GM12878 (cell line): ENCODE measurements around the gene GNAT3. TPM values are rescaled to one million over a fixed set of nuclear protein-coding genes. Genes with fewer than 3 reads are reported as not detected.

Experiments used
- ATAC-seq: fragments of 200-7000 bp; cut with Tn5 transposase; 3 replicates; pipeline ENCODE4 v1.9.1; 2020; ENCODE audit warnings: mild to moderate bottlenecking, moderate library complexity
- BruUV-seq: library from RNA; stranded (reverse); fragments of 400-500 nt; replicated peaks from 2 replicates; lab custom pipeline; 2021; lab: Mats Ljungman, UMichigan
- CTCF ChIA-PET: fragments of 300-600 bp; sonication (Branson Sonifier 250); formaldehyde crosslinking; extraction: SDS; loops from one replicate; lab custom pipeline; 2021; ENCODE audit warnings: inconsistent platforms; lab: Yijun Ruan, JAX
- POLR2A ChIA-PET: fragments of 350-600 bp; formaldehyde crosslinking; extraction: SDS; loops from one replicate; lab custom pipeline; 2021; ENCODE audit warnings: inconsistent platforms; lab: Charles Lee
- RAD21 ChIA-PET: fragments of 300-600 bp; sonication (Branson Sonifier 250); formaldehyde crosslinking; loops from one replicate; lab custom pipeline; 2023; ENCODE audit warnings: antibody characterized with exemption; ENCODE audit not compliant: unreplicated experiment; lab: Charles Lee
- SMC1A ChIA-PET: fragments of 300-600 bp; sonication (Branson Sonifier 250); formaldehyde crosslinking; loops from one replicate; lab custom pipeline; 2023; ENCODE audit not compliant: unreplicated experiment, uncharacterized antibody; lab: Charles Lee
- DNase-seq: peaks from one replicate; pipeline ENCODE4 v3.0.0-alpha.2; 2011; ENCODE audit warnings: low read depth, low spot score
- FAIRE-seq: peaks from 3 replicates; lab custom pipeline; 2011; peaks lifted over from hg19 to GRCh38; lab: Jason Lieb, UNC
- H2AFZ ChIP-seq: 2 replicates; pipeline ENCODE4 v1.6.0; 2011; ENCODE audit warnings: low read depth, low read length, control low read depth; ENCODE audit not compliant: control insufficient read depth
- H3K27ac ChIP-seq: 2 replicates; pipeline ENCODE4 v1.5.1; 2011; ENCODE audit warnings: control low read depth; ENCODE audit not compliant: control insufficient read depth, insufficient read depth
- H3K27me3 ChIP-seq, 2 experiments: replicated peaks in 1 of 2; 2 replicates each; pipeline versions ENCODE4 v1.6.0 to v1.6.1; 2011; ENCODE audit warnings: low read length in 1 of 2; ENCODE audit not compliant: control insufficient read depth in 2 of 2, insufficient read depth in 2 of 2
- H3K36me3 ChIP-seq, 2 experiments: 2 replicates each; pipeline ENCODE4 v1.5.1; 2011; ENCODE audit warnings: low read length in 1 of 2; ENCODE audit not compliant: control insufficient read depth in 2 of 2, insufficient read depth in 2 of 2
- H3K4me1 ChIP-seq: 2 replicates; pipeline ENCODE4 v1.6.1; 2011; ENCODE audit warnings: mild to moderate bottlenecking, low read length, moderate library complexity, mixed read lengths; ENCODE audit not compliant: control insufficient read depth, insufficient read depth
- H3K4me2 ChIP-seq: 2 replicates; pipeline ENCODE4 v1.6.0; 2011; ENCODE audit warnings: control low read depth; ENCODE audit not compliant: control insufficient read depth, insufficient read depth
- H3K4me3 ChIP-seq: fragments of 200-600 bp; sonication (generic); 2 replicates; pipeline ENCODE4 v1.5.1; 2016
- H3K79me2 ChIP-seq: 2 replicates; pipeline ENCODE4 v1.6.0; 2011; ENCODE audit warnings: low read length; ENCODE audit not compliant: control insufficient read depth, insufficient read depth
- H3K9ac ChIP-seq: 2 replicates; pipeline ENCODE4 v1.8.0; 2011; ENCODE audit warnings: low read length, control low read depth, mixed read lengths; ENCODE audit not compliant: control insufficient read depth, insufficient read depth
- H3K9me3 ChIP-seq: replicated peaks from 3 replicates; pipeline ENCODE4 v1.5.1; 2011; ENCODE audit warnings: mild to moderate bottlenecking, low read length; ENCODE audit not compliant: control insufficient read depth, insufficient read depth
- H4K20me1 ChIP-seq: 2 replicates; pipeline ENCODE4 v1.6.0; 2011; ENCODE audit not compliant: control insufficient read depth, insufficient read depth
- EZH2 ChIP-seq: IDR thresholded peaks from 2 replicates; pipeline ENCODE4 v1.6.1; 2012; ENCODE audit warnings: low read depth, mild to moderate bottlenecking, control low read depth, inconsistent platforms, low read length, borderline replicate concordance; ENCODE audit not compliant: control insufficient read depth
- POLR2A ChIP-seq: IDR thresholded peaks from 2 replicates; pipeline ENCODE4 v1.6.1; 2011; ENCODE audit warnings: low read depth, mild to moderate bottlenecking, low read length
- ZBTB33 ChIP-seq: fragments of 450-650 bp; IDR thresholded peaks from 2 replicates; pipeline ENCODE4 v1.6.1; 2017; ENCODE audit warnings: mild to moderate bottlenecking
- ZNF207 ChIP-seq: fragments of 450-650 bp; IDR thresholded peaks from 2 replicates; pipeline ENCODE4 v1.6.1; 2014; ENCODE audit warnings: antibody characterized with exemption, mild to moderate bottlenecking, borderline replicate concordance
- ZNF217 ChIP-seq: fragments of 450-650 bp; IDR thresholded peaks from 2 replicates; pipeline ENCODE4 v1.6.1; 2017; ENCODE audit warnings: antibody characterized with exemption, mild to moderate bottlenecking
- ZSCAN29 ChIP-seq: fragments of 450-650 bp; IDR thresholded peaks from 2 replicates; pipeline ENCODE4 v1.6.1; 2017; ENCODE audit warnings: mild to moderate bottlenecking, moderate library complexity
- WGBS: methylation state at CpG from one replicate; pipeline ENCODE4 v1.1.6; 2016; ENCODE audit warnings: low lambda C conversion rate; ENCODE audit not compliant: insufficient replicate concordance, insufficient coverage; ENCODE audit errors: missing lambda C conversion rate; 5-methylcytosine and 5-hydroxymethylcytosine counted together
- in situ Hi-C: fragments of 300-500 bp; cut with MboI; formaldehyde crosslinking; loops from 9 replicates; pipeline ENCODE4 v1.14.3; 2018; ENCODE audit warnings: mixed read lengths
- intact Hi-C: fragments of 100-400 bp; cut with micrococcal nuclease; formaldehyde crosslinking; loops from one replicate; pipeline ENCODE4 v1.14.2; 2022; ENCODE audit not compliant: unreplicated experiment
- polyA plus RNA-seq, 11 experiments: library from polyadenylated mRNA; depleted of rRNA in 4 of 11; unstranded in 6 of 11; stranded (reverse) in 5 of 11; fragments of >200 nt; fragmentation: Nextera tagmentation in 4 of 11; fragmentation: Illumina TruSeq in 1 of 11; extraction: Ambion mirVana in 4 of 11; extraction: Trizol in 1 of 11; gene quantifications; 1 replicate in 1 of 11; 2 replicates in 10 of 11; pipeline versions ENCODE4 v1.2.1 to v1.2.3, GENCODE V29; 2011 to 2016; ENCODE audit warnings: inconsistent platforms in 2 of 11, missing spikeins in 2 of 11, low read depth in 1 of 11
- total RNA-seq, 4 experiments: library from RNA; depleted of rRNA in 3 of 4; stranded (reverse); fragments of >200 nt in 3 of 4; fragmentation: Illumina TruSeq in 1 of 4; extraction: Trizol in 1 of 4; gene quantifications; 2 replicates each; pipeline versions ENCODE4 v1.2.1 to v1.2.3, GENCODE V29; 2013 to 2021
- TF ChIP-seq, protein P1 (sequence below): IDR thresholded peaks from 2 replicates; pipeline ENCODE4 v1.6.1; 2011; ENCODE audit warnings: low read depth, low read length, improper control_type of control experiment, borderline replicate concordance

Gene GNAT3
- total and polyA plus RNA-seq, 10 of the 15 experiments (the other 5 are each of a cell fraction or from before 2014, with no cell fraction given): 1.7 to 8.3 (median 5.8) TPM; not detected in 1

- TF ChIP-seq, protein P1, sequence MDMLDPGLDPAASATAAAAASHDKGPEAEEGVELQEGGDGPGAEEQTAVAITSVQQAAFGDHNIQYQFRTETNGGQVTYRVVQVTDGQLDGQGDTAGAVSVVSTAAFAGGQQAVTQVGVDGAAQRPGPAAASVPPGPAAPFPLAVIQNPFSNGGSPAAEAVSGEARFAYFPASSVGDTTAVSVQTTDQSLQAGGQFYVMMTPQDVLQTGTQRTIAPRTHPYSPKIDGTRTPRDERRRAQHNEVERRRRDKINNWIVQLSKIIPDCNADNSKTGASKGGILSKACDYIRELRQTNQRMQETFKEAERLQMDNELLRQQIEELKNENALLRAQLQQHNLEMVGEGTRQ: no peak
- TF ChIP-seq POLR2A: no peak
- TF ChIP-seq ZBTB33: no peak
- no peak for TF ChIP-seq EZH2
- no peak for TF ChIP-seq ZNF217
- no peak for TF ChIP-seq ZSCAN29
Measured at GRCh38 chr7:80510021-80510420, 1.8 kb downstream of the GNAT3 start (continued).

GRCh38 chr7:80508440-80508839, 3.4 kb downstream of the GNAT3 start:
- no peak for ATAC-seq
- Histone ChIP-seq H3K9me3 (no peaks in the 10 kb centered on the region), H3K27ac (no peak overlapping the region), H3K4me2 (no peak overlapping the region), H4K20me1 (no peaks in the 10 kb centered on the region), H3K4me1 (no peaks in the 10 kb centered on the region), H3K36me3 (no peaks in the 10 kb centered on the region), H3K27me3 (no peaks in the 10 kb centered on the region), H3K79me2 (no peaks in the 10 kb centered on the region), H2AFZ (no peak overlapping the region), H3K9ac (no peak overlapping the region), H3K4me3 (no peak overlapping the region)
- in situ Hi-C loops (no loop called here), intact Hi-C loops (no loop called here)
- ChIA-PET SMC1A (interaction anchor here (1.0 kb wide), 1 partner anchor 12 kb away, joined by 3 read pairs; no protein-coding TSS in a partner anchor), POLR2A (no interaction called here), CTCF (no interaction called here), RAD21 (no interaction called here)
- no peak for TF ChIP-seq ZNF207
- WGBS: 54% methylated on average over 6 of the region's 6 CpGs
- BruUV-seq: no TSS peak
- DNase-seq: no peak
- FAIRE-seq: no peak
